Sciatic nerve (tissue), 2 donors: Measurements from ENCODE around the gene SGIP1. TPM values are rescaled to one million over a fixed set of nuclear protein-coding genes. Genes with fewer than 3 reads are reported as not detected.

Experiments used
- ATAC-seq: fragments of 200-7000 bp; cut with Tn5 transposase; one replicate; pipeline ENCODE4 v1.9.1; 2020; ENCODE audit warnings: mild to moderate bottlenecking, moderate library complexity
- DNase-seq: peaks from one replicate; pipeline ENCODE4 v3.0.0-alpha.2; 2020; ENCODE audit warnings: low spot score
- intact Hi-C: fragments of 100-400 bp; cut with DNase I; formaldehyde crosslinking; loops from one replicate; pipeline ENCODE4 v1.14.2; 2022
- total RNA-seq: library from RNA; stranded (reverse); fragmentation: NEBNext Ultra II Directional; extraction: Animal tissue kit (Norgen Biotek cat#: 25700); gene quantifications from one replicate; pipeline ENCODE4 v1.2.1, GENCODE V29; 2021
- donor health status: DM: no; HTN: no; CAD: no.
- donor health status: DM: no; HTN: no; CAD: no.

SGIP1 gene
- total RNA-seq, 1 donor from 2014 or later: 7.0 TPM

GRCh38 chr1:66633159-66633558 lies 99.2 kb downstream of the SGIP1 start:
- no peak for ATAC-seq

DNA sequence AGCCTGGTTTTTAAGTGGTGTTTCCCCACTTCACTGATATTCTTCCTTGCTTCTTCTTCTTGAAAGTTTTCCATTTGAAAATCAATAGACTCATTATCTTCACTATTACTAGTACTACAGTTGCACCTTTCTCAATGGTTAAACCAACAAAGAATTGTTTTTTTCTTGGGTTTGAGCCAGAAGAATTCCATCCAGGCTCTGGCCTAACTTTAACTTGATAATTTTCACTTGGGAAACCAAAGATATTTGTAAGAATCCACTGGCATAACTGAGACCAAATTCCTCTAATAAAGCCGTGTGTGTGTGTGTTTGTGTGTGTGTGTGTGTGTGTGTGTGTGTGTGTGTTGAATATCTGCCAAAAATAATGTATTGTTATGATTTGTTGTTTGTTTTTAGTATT lies 103.2 kb downstream of the SGIP1 start:
- ATAC-seq (no peak), DNase-seq (no peak)
- intact Hi-C loops: no loop called here

More at GRCh38 chr1:66633159-66633558, 99.2 kb downstream of the SGIP1 start:
- no peak for DNase-seq
- intact Hi-C loops: no loop called here

GRCh38 chr1:66641891-66642473 lies 108.0 kb downstream of the SGIP1 start:
- no peak for ATAC-seq
- intact Hi-C loops: no loop called here
- DNase-seq: no peak

DNA sequence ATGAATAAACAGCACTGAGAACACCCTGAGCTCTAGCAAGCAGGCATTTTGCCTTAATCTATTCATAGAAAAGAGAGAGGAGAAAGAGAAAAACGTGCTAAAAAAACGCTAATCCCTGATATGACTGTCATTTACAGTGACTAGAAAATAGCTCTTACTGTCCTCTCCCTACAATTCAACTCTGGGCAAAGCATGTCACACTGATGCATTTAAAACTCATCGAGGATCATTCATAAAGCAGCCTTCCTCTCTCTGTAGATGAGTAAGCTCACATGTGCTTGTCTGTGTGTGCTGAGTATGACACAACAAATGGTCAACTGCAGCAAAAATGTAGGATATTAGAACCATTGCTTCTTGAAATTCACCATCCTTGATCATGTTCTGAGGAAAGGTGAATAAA lies 109.0 kb downstream of the SGIP1 start:
- DNase-seq (no peak), ATAC-seq (no peak)
- intact Hi-C loops: no loop called here

DNA sequence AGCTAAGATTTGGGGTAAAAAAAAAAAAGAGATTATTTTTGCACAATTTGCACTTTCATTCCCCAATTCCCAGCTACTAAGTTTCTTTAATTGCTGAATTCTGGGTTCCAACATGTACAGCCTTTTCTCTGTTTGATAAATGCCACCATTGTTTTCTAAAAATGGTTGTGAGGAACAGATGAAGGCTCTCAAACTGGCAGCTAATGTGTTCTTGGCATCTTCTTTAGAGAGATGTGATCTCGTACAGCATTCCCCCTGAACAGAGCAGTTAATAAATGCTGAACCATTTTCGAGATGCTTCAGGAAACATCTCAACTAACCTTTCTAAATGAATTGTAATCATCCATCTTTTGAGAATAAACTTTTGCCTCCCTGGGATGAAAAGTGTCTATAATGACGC lies 110.4 kb downstream of the SGIP1 start:
- DNase-seq: no peak
- intact Hi-C loops: no loop called here
- no peak for ATAC-seq

- intact Hi-C loops: no loop called here
- DNase-seq (no peak), ATAC-seq (no peak)
These were observed 115.1 kb downstream of the SGIP1 start for GRCh38 chr1:66648901-66649595.

DNA sequence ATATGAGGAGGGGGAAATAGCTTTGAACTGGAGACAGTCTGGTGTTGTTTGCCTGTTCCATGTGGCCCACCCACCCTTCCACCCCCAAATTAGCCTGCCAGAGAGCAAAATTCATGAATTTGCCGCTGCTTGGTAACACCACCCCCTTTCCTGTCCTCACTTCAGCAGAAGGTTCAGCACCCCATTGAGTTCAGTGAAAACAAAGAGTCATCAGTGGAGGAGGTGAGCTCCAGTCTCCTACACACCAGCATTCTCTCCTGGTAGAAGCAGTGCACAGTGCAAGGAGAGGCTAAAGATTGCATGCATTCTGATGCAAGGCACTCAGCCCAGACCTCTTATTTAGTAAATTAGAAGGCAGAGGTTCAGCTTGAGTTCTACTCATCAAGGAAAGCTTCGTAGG lies 118.6 kb downstream of the SGIP1 start:
- DNase-seq: no peak
- ATAC-seq: no peak
- intact Hi-C loops: no loop called here

DNA sequence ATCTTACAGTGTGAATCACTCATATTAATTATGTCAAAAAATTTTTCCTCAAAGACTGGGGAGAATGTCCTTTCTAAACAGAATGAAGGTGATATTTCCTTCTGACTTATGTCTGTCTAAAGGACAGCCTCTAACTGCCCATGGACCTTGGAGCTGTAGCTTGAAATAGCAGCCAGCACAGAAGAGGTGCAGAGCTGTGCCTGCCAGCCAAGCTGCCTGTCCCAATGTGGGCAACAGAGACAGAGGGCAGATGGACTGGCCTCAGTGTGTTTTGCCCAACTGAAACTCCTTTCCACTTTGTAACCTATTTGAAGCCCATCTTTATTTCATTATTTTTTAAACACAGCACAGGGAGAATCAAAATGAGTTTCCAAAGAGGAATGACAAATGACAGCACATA lies 120.7 kb downstream of the SGIP1 start:
- DNase-seq: no peak
- no peak for ATAC-seq
- intact Hi-C loops: no loop called here

DNA sequence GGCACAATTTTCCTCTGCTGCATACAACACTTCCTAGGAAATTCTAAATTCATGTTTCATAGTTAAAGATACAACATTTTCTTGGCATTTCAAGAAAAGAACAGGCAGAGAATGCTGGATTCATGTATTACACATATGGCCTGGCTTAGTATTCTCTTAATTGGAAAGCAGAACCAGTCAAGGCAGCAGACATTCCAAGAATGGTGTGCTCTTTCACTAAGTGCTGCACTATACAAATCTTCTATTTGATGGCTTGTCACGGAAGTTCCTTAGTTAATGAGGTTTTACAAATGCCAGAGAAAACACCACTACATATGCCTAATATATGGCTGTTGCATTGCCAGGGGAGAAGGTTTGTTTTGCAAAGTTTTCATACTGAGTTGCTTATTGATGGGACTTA lies 137.5 kb downstream of the SGIP1 start:
- intact Hi-C loops: no loop called here
- ATAC-seq (no peak), DNase-seq (no peak)

DNA sequence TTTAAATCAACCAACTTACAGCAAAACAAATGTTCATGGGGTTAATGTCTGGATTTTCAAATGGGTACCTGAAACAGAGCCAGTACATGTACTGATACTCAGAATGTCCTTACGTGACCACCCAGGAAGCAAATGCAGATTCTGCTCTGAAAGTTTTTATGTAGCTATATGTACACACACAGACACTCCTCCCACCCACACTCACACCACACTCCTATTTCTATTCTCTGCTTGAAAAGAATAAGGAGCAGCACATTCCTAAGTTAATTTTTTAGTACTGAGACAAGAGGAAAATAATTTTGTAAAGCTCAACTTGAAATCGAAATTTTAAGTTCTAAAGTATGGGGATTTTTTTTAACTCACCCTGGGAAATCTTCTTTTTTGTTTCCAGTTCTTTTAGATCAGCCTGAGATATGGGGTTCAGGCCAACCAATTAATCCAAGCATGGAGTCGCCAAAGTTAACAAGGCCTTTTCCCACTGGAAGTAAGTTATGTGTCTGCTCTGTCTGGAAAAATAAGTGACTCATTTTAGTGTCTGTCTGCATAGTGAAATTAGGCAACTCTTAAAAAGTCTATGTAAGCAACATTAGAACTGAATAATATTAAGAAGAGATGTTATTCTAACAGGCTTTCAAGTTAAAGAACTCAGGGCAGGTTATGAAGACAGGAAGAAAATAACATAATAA lies 142.8 kb downstream of the SGIP1 start:
- ATAC-seq: peak; percentile 96
- no peak for DNase-seq
- intact Hi-C loops: no loop called here

- intact Hi-C loops: no loop called here
- ATAC-seq: no peak
These were observed 144.2 kb downstream of the SGIP1 start for GRCh38 chr1:66678146-66678545.

DNA sequence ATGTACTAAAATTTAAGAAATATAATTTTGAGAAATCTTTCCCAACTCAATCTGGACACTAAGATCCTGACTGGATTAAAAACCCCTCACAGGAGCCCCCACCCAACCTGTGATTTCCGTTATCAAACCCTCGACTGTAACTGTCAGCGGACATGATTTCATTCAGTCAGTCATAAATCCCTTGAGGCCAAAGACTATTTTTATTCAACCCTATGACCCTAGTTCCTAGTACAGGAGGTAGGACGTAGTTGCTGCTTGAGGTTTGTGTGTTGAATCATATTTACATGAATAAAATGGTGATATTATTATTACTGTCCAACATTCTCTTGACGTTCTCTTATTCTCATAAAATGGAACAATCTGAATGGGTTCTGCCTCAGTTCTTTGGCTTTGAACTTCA lies 145.2 kb downstream of the SGIP1 start:
- ATAC-seq (no peak), DNase-seq (no peak)
- intact Hi-C loops: no loop called here

More at GRCh38 chr1:66678146-66678545, 144.2 kb downstream of the SGIP1 start:
- DNase-seq: no peak

- DNase-seq (no peak), ATAC-seq (no peak)
- intact Hi-C loops: no loop called here
These were observed 147.7 kb downstream of the SGIP1 start for GRCh38 chr1:66681686-66682085.

GRCh38 chr1:66682106-66682505 lies 148.2 kb downstream of the SGIP1 start:
- DNase-seq (no peak), ATAC-seq (no peak)
- intact Hi-C loops: no loop called here

- intact Hi-C loops: no loop called here
- DNase-seq: no peak
- no peak for ATAC-seq
These were observed 150.4 kb downstream of the SGIP1 start for GRCh38 chr1:66684353-66684752.

DNA sequence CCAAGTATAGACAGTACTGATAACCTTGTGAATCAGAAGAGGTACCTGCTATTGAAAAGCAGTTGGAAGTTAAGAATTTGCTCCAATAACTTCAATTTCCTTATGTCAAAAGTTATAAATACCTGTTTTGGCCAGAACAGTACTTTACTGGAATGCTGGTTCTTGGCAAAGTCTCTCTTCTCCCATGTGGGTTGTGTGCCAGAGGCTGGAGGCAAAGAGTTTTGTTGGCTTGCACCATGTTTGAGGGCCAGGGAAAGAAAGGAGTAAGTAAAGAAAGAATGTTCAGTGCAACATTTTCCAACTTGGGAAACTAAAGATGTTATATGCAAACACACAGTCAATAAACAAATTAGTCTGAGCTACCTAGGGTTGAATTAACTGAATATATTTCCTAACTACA lies 151.3 kb downstream of the SGIP1 start:
- intact Hi-C loops: no loop called here
- ATAC-seq: no peak
- no peak for DNase-seq

- ATAC-seq: no peak
- intact Hi-C loops: no loop called here
These were observed 151.7 kb downstream of the SGIP1 start for GRCh38 chr1:66685670-66686069.

GRCh38 chr1:66686406-66686805 lies 152.5 kb downstream of the SGIP1 start:
- intact Hi-C loops: no loop called here
- ATAC-seq: no peak
- no peak for DNase-seq

More at GRCh38 chr1:66685670-66686069, 151.7 kb downstream of the SGIP1 start:
- DNase-seq: no peak

GRCh38 chr1:66687358-66687757 lies 153.4 kb downstream of the SGIP1 start:
- DNase-seq (no peak), ATAC-seq (no peak)
- intact Hi-C loops: no loop called here

DNA sequence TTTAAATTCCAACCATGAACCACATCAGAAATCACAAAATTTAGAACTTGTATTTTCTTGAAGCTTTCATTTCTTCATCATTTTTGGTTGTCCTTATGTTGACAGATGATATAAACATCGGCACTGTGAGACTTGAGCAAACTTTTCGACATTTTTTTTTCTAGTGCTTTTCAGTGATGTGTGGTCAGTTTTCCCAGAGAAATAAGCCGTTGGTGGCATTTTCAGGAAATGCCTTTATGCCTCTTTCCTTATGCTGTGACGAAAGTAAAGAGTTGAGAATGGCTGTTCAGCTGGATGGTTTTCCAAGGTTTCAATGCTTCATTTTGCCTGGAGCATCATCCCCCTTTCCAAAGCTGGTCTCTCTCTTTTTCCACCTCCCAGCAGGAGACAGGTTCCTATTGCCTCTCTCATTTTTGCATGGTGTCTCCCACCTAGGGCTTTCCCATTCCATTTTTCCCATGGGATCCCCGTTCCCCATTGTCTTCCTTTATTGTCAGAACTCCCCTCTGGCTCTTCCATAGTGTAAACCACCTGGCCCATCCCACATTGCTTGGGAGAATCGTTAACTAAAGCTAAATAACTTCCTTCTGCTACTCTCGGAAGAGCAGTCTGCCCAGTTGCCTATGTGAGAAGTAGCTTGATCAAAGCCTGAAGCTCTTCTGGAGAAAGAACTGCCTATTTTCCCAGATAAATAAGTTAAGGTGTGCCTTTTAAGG lies 156.9 kb downstream of the SGIP1 start:
- DNase-seq (no peak), ATAC-seq (no peak)
- intact Hi-C loops: no loop called here
